NT2/D1 (cell line): ENCODE measurements around the gene PCNT.

Source experiments
- DNase-seq: peaks from one replicate; pipeline ENCODE4 v3.0.0-alpha.2; 2011; ENCODE audit warnings: low read depth, low spot score
- H3K27me3 ChIP-seq: 2 replicates; pipeline ENCODE4 v1.6.0; 2011; ENCODE audit warnings: mild to moderate bottlenecking; ENCODE audit not compliant: insufficient read length, insufficient read depth
- H3K36me3 ChIP-seq: 2 replicates; pipeline ENCODE4 v1.6.1; 2011; ENCODE audit warnings: mild to moderate bottlenecking, low read length, mixed read lengths; ENCODE audit not compliant: insufficient read depth, insufficient read length
- H3K4me1 ChIP-seq: 2 replicates; pipeline ENCODE4 v1.5.1; 2011; ENCODE audit not compliant: insufficient read depth, insufficient read length
- H3K4me3 ChIP-seq: 2 replicates; pipeline ENCODE4 v1.5.1; 2011; ENCODE audit warnings: low read depth; ENCODE audit not compliant: insufficient read length
- H3K9ac ChIP-seq: 2 replicates; pipeline ENCODE4 v1.6.0; 2011; ENCODE audit warnings: low read depth; ENCODE audit not compliant: insufficient read length
- H3K9me3 ChIP-seq: 2 replicates; pipeline ENCODE4 v1.5.1; 2011; ENCODE audit warnings: mild to moderate bottlenecking, low read length; ENCODE audit not compliant: insufficient read depth
- SUZ12 ChIP-seq: IDR thresholded peaks from 2 replicates; pipeline ENCODE4 v1.6.1; 2011; ENCODE audit not compliant: insufficient read length, insufficient read depth; ENCODE audit errors: extremely low read depth
- YY1 ChIP-seq: IDR thresholded peaks from 2 replicates; pipeline ENCODE4 v1.6.1; 2011; ENCODE audit not compliant: insufficient read length, insufficient read depth
- ZNF274 ChIP-seq: IDR thresholded peaks from 2 replicates; pipeline ENCODE4 v1.6.1; 2011; ENCODE audit warnings: mild to moderate bottlenecking, low read depth, low read length

The PCNT gene

DNA sequence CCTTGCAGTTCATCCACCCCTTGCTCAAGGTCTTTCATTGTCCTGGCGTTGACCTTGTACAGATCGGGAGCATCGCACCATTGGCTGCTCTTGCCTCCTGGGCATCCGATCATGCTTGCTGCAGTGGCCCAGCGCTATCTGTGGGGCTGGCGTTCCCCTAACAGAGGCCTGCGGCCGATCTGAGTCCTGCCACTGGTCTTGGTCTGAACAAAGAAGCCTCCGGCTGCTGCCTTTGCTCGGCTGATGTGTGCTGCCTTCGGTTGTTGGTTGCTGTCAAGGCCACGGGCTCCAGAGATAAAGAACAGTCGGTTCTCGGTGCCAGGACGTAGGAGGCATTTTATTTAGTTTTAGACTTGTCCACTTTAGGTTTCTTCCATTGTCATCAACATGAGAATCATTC is 39.0 kb downstream of the PCNT start:
- H3K4me3 ChIP-seq = no peak overlapping the region
- no peaks in the 10 kb centered on the region for H3K27me3 ChIP-seq
- TF ChIP-seq YY1 (no peak), SUZ12 (no peak), ZNF274 (no peak)
- no peak for DNase-seq
- H3K9ac ChIP-seq = no peak overlapping the region
- no peaks in the 10 kb centered on the region for H3K9me3 ChIP-seq
- peaks cover 84% of the 10 kb centered on the region for H3K36me3 ChIP-seq
- no peaks in the 10 kb centered on the region for H3K4me1 ChIP-seq

DNA sequence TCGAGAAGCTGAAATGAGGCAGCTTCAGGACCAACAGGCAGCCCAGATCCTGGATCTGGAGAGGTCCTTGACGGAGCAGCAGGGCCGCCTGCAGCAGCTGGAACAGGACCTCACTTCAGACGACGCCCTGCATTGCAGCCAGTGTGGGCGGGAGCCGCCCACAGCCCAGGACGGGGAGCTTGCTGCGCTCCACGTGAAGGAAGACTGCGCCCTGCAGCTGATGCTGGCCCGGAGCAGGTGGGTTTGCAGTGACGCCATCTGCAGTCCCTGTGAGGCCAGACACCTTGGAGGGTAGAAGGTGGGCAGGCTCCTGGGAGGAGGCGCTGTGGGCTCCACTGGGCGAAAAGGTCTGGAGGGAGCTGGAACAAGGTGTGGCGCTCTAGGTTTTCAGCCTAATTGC is 39.7 kb downstream of the PCNT start:
- Histone ChIP-seq H3K9ac (no peak overlapping the region), H3K27me3 (no peaks in the 10 kb centered on the region), H3K4me3 (no peak overlapping the region), H3K9me3 (no peaks in the 10 kb centered on the region), H3K4me1 (no peaks in the 10 kb centered on the region), H3K36me3 (peaks cover 84% of the 10 kb centered on the region)
- no peak for DNase-seq
- no peak for TF ChIP-seq ZNF274
- TF ChIP-seq YY1 = no peak
- TF ChIP-seq SUZ12 = no peak

GRCh38 chr21:46366091-46366490 is 42.1 kb downstream of the PCNT start:
- Histone ChIP-seq H3K4me3 (no peak overlapping the region), H3K36me3 (peaks cover 76% of the 10 kb centered on the region), H3K4me1 (no peaks in the 10 kb centered on the region), H3K9ac (no peak overlapping the region), H3K27me3 (no peaks in the 10 kb centered on the region), H3K9me3 (no peaks in the 10 kb centered on the region)
- TF ChIP-seq ZNF274 = no peak
- TF ChIP-seq YY1 = no peak
- TF ChIP-seq SUZ12 = no peak
- no peak for DNase-seq

- H3K36me3 ChIP-seq = peaks cover 76% of the 10 kb centered on the region
- no peaks in the 10 kb centered on the region for H3K9me3 ChIP-seq
- H3K4me1 ChIP-seq = no peaks in the 10 kb centered on the region
- H3K4me3 ChIP-seq = no peak overlapping the region
- TF ChIP-seq SUZ12 = no peak
- TF ChIP-seq ZNF274 = no peak
- no peaks in the 10 kb centered on the region for H3K27me3 ChIP-seq
- no peak for DNase-seq
- no peak overlapping the region for H3K9ac ChIP-seq
Observed at GRCh38 chr21:46366561-46366960, 42.6 kb downstream of the PCNT start.

- no peak overlapping the region for H3K9ac ChIP-seq
- H3K36me3 ChIP-seq = peaks cover 77% of the 10 kb centered on the region
- H3K9me3 ChIP-seq = no peaks in the 10 kb centered on the region
- H3K4me1 ChIP-seq = no peaks in the 10 kb centered on the region
- H3K4me3 ChIP-seq = no peak overlapping the region
- H3K27me3 ChIP-seq = no peaks in the 10 kb centered on the region
- no peak for DNase-seq
- TF ChIP-seq ZNF274 = no peak
- no peak for TF ChIP-seq SUZ12
- TF ChIP-seq YY1 = no peak
Observed at GRCh38 chr21:46366966-46367365, 43.0 kb downstream of the PCNT start.

GRCh38 chr21:46368533-46369285 is 44.8 kb downstream of the PCNT start:
- no peaks in the 10 kb centered on the region for H3K4me1 ChIP-seq
- H3K4me3 ChIP-seq = no peak overlapping the region
- H3K9ac ChIP-seq = no peak overlapping the region
- H3K27me3 ChIP-seq = no peaks in the 10 kb centered on the region
- DNase-seq = no peak
- H3K9me3 ChIP-seq = no peaks in the 10 kb centered on the region
- TF ChIP-seq SUZ12 = no peak
- TF ChIP-seq YY1 = no peak
- no peak for TF ChIP-seq ZNF274
- H3K36me3 ChIP-seq = peaks cover 71% of the 10 kb centered on the region

DNA sequence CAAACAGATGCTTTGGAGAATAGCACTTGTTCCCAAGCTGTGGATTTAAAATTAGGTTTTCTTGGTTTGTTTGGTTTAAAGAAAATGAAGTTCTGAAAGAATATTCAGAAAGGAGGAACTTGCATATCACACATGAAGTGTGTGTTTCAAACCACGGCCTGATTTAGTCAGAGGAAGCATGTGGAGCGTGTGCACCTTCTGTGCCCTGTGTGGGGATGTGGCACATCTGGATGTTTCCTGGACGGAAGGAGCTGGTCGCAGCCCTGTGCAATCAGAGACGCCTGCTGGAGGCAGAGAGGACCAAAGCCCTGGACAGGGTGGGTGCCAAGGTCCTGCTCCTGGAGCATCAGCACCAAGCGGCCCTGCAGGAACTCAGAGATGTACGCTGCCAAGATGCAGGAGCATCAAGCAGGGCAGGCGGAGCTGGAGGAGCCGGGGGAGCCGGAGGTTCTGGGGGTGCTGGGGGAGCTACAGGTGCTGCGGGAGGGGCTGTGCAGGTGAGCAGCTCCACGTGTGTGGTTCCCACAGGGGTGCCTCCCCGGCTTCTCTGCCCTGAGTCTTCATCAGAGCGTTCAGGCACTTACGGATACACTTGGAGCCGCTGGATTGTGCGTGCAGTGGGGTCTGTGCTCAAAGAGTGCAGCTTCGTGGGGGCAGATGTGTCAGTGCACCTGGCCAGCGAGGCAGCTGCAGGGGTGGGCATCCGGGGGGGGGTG is 45.7 kb downstream of the PCNT start:
- no peak for DNase-seq
- no peak overlapping the region for H3K4me3 ChIP-seq
- peaks cover 67% of the 10 kb centered on the region for H3K36me3 ChIP-seq
- H3K4me1 ChIP-seq = no peaks in the 10 kb centered on the region
- H3K9me3 ChIP-seq = no peaks in the 10 kb centered on the region
- no peak overlapping the region for H3K9ac ChIP-seq
- TF ChIP-seq ZNF274 (no peak), SUZ12 (no peak), YY1 (no peak)
- no peaks in the 10 kb centered on the region for H3K27me3 ChIP-seq
